Measurements from ENCODE around the gene SPG11.

The SPG11 gene

DNA sequence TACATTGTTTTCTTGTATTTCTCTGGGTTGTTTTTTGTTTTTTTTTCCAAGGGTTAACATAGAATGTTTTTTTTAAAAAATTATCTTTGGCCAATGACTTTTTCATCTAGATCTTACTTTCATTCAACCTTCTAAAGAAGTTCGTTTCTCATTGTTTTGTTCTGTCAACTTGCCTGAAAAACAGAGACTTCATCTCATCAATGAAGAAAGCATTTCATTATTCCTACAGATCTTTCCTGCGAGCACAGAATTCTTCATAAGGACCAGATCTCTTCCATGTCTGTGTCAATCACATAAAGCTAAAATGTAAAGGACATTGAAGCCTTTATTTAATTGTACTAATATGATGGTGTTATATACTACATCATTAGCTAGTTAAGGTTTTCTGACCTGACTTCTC is 136.2 kb downstream of the SPG11 start:
- DNase-seq (ENCODE audit: low read depth): no peak

DNA sequence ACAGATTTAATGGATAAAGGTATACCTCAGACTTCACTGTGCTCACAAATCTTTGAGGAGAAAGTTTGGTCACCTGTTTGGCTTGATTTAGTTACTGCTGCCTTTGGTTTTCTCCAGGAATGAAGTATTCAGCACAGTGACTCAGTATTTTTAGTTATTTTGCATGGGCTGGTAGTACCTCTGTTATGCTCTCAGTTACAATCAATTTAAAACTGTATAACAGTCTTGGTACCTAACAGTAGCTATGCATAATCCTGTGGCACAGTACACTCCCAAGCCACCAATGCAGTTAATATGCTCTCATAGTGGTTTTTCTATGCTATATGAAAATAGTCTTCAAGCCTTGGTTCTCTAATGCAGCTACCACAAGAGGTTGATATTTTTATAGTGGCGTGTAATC is 138.4 kb downstream of the SPG11 start:
- no peak for DNase-seq (ENCODE audit: low read depth)

DNA sequence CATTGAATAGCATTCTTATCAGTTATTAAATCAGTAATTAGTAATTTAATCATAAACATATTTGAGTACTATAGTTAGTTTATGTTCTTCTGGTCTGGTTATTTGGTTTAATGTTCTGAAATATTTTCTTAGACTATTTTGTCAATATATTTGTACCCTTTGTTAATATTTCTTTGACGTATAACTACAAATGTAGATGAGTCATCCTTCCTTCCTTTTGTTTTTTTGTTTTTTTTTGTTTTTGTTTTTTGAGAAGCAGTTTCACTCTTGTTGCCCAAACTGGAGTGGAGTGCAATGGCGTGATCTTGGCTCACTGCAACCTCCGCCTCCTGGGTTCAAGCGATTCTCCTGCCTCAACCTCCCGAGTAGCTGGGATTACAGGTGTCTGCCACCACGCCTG is 143.9 kb downstream of the SPG11 start:
- no peak for DNase-seq (ENCODE audit: low read depth)

DNA sequence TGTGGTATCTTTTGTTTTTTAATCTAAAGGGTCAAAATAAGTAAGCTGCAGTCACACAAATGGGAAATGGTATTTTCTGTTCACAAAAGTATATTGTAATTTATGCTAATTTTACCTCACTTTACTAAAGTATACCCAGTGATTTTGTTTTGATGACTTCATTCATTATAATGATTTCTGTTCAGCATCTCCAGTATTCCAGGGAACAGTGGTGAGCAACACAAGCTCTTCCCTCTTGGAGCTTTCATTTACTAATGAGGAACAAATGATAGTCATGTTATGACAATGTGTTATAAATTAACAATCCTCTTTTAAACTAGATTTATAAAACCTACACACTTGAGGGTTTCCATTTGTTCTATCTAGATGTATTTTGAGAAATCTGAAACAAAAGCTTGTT is 147.0 kb downstream of the SPG11 start:
- DNase-seq (ENCODE audit: low read depth): no peak
